Activated T-helper 2 cell treated with anti-CD3 and anti-CD28 coated beads, Interferon-gamma antibody, Interleukin-2, Interleukin-4, amounts not matched to agents 10 μg/mL and 5 μg/mL and 100 μg/mL, durations not matched to agents 14 hours and 24 hours and 36 hours (primary cell): ENCODE results near the gene LYZL1. TPM values are rescaled to one million over a fixed set of nuclear protein-coding genes. Genes with fewer than 3 reads are reported as not detected.
"Not testable (repeated sequence)": the region's sequence is repeated elsewhere in the genome, so short reads cannot be mapped to it uniquely, and the experiment has no call there.

ENCODE experiments used
- DNase-seq: peaks from one replicate; pipeline ENCODE4 v3.0.0; 2021; ENCODE audit warnings: low spot score
- H3K27ac Mint-ChIP-seq: one replicate; pipeline ENCODE4 v1.8.0; 2021; ENCODE audit warnings: mixed read lengths
- H3K27me3 Mint-ChIP-seq: one replicate; pipeline ENCODE4 v1.8.0; 2021; ENCODE audit warnings: low read depth, mixed read lengths
- H3K36me3 Mint-ChIP-seq: one replicate; pipeline ENCODE4 v1.8.0; 2021; ENCODE audit warnings: low read depth, mixed read lengths
- H3K4me1 Mint-ChIP-seq: one replicate; pipeline ENCODE4 v1.8.0; 2021; ENCODE audit warnings: low read depth, mixed read lengths
- H3K4me3 Mint-ChIP-seq: one replicate; pipeline ENCODE4 v1.8.0; 2021; ENCODE audit warnings: low read depth, mild to moderate bottlenecking, moderate library complexity, mixed read lengths
- H3K9me3 Mint-ChIP-seq: one replicate; pipeline ENCODE4 v1.8.0; 2021; ENCODE audit warnings: mixed read lengths
- intact Hi-C: fragments of 100-400 bp; cut with micrococcal nuclease; formaldehyde crosslinking; loops from one replicate; pipeline ENCODE4 v1.15.1; 2023
- total RNA-seq: library from RNA; stranded (reverse); gene quantifications from 2 replicates; pipeline ENCODE4 v1.2.3, GENCODE V29; 2022

LYZL1 gene
- total RNA-seq, 1 donor from 2014 or later, result not detected

- Mint-ChIP-seq H3K36me3 (no peaks in the 10 kb centered on the region), H3K4me3 (no peak overlapping the region), H3K9me3 (peaks cover 8% of the 10 kb centered on the region), H3K4me1 (no peaks in the 10 kb centered on the region), H3K27me3 (peaks cover 7% of the 10 kb centered on the region), H3K27ac (no peak overlapping the region)
- no peak for DNase-seq
- intact Hi-C loops, result no loop called here
These were observed 8.8 kb downstream of the LYZL1 start for GRCh38 chr10:29297678-29298077.

- Mint-ChIP-seq H3K9me3 (peaks cover 8% of the 10 kb centered on the region), H3K27me3 (peaks cover 11% of the 10 kb centered on the region), H3K4me3 (no peak overlapping the region), H3K27ac (no peak overlapping the region), H3K36me3 (no peaks in the 10 kb centered on the region), H3K4me1 (no peaks in the 10 kb centered on the region)
- no peak for DNase-seq
- intact Hi-C loops, result loop anchor here (5.0 kb wide), 1 partner anchor 639 kb away; no protein-coding TSS in a partner anchor
These were observed 12.6 kb downstream of the LYZL1 start for GRCh38 chr10:29301359-29301910.

GRCh38 chr10:29302499-29302898, 13.6 kb downstream of the LYZL1 start:
- intact Hi-C loops, result loop anchor here (5.0 kb wide), 1 partner anchor 640 kb away; no protein-coding TSS in a partner anchor
- Mint-ChIP-seq H3K27me3 (peaks cover 11% of the 10 kb centered on the region), H3K36me3 (no peaks in the 10 kb centered on the region)

GRCh38 chr10:29304264-29304994, 15.6 kb downstream of the LYZL1 start:
- DNase-seq, result no peak
- Mint-ChIP-seq H3K36me3 (no peaks in the 10 kb centered on the region), H3K27me3 (peaks cover 10% of the 10 kb centered on the region), H3K9me3 (peaks cover 8% of the 10 kb centered on the region), H3K27ac (no peak overlapping the region), H3K4me1 (no peaks in the 10 kb centered on the region), H3K4me3 (no peak overlapping the region)
- intact Hi-C loops, result loop anchor here (1.0 to 5.0 kb wide), 2 partner anchors 642 to 676 kb away; no protein-coding TSS in a partner anchor

More at GRCh38 chr10:29302499-29302898, 13.6 kb downstream of the LYZL1 start:
- no peak for DNase-seq
- H3K4me1 Mint-ChIP-seq, result no peaks in the 10 kb centered on the region
- no peak overlapping the region for H3K4me3 Mint-ChIP-seq
- H3K9me3 Mint-ChIP-seq, result peaks cover 8% of the 10 kb centered on the region
- H3K27ac Mint-ChIP-seq, result no peak overlapping the region

- no peak overlapping the region for H3K27ac Mint-ChIP-seq
- H3K27me3 Mint-ChIP-seq, result peaks cover 12% of the 10 kb centered on the region
- no peak for DNase-seq
- H3K9me3 Mint-ChIP-seq, result peaks cover 8% of the 10 kb centered on the region
- no peak overlapping the region for H3K4me3 Mint-ChIP-seq
- intact Hi-C loops, result loop anchor here (1.0 to 5.0 kb wide), 2 partner anchors 643 to 677 kb away; no protein-coding TSS in a partner anchor
- no peaks in the 10 kb centered on the region for H3K4me1 Mint-ChIP-seq
- H3K36me3 Mint-ChIP-seq, result no peaks in the 10 kb centered on the region
These were observed 16.1 kb downstream of the LYZL1 start for GRCh38 chr10:29304995-29305335.

GRCh38 chr10:29306688-29307087, 17.8 kb downstream of the LYZL1 start:
- H3K27ac Mint-ChIP-seq, result no peak overlapping the region
- peaks cover 4% of the 10 kb centered on the region for H3K9me3 Mint-ChIP-seq
- DNase-seq, result no peak
- H3K4me1 Mint-ChIP-seq, result no peaks in the 10 kb centered on the region
- intact Hi-C loops, result no loop called here
- H3K27me3 Mint-ChIP-seq, result peaks cover 15% of the 10 kb centered on the region
- no peak overlapping the region for H3K4me3 Mint-ChIP-seq
- no peaks in the 10 kb centered on the region for H3K36me3 Mint-ChIP-seq

- H3K27ac Mint-ChIP-seq, H3K4me1 Mint-ChIP-seq, intact Hi-C loops, H3K9me3 Mint-ChIP-seq, H3K36me3 Mint-ChIP-seq, H3K4me3 Mint-ChIP-seq, DNase-seq: not testable (repeated sequence)
- H3K27me3 Mint-ChIP-seq, result peaks cover 13% of the 10 kb centered on the region
These were observed 19.3 kb downstream of the LYZL1 start for GRCh38 chr10:29308142-29308541.

GRCh38 chr10:29309465-29309864, 20.6 kb downstream of the LYZL1 start:
- DNase-seq, result no peak
- intact Hi-C loops, result no loop called here
- Mint-ChIP-seq H3K36me3 (no peaks in the 10 kb centered on the region), H3K27ac (no peak overlapping the region), H3K27me3 (peaks cover 13% of the 10 kb centered on the region), H3K4me3 (no peak overlapping the region), H3K9me3 (no peaks in the 10 kb centered on the region), H3K4me1 (no peaks in the 10 kb centered on the region)

- H3K9me3 Mint-ChIP-seq, H3K27ac Mint-ChIP-seq, H3K36me3 Mint-ChIP-seq, H3K4me3 Mint-ChIP-seq, DNase-seq, H3K4me1 Mint-ChIP-seq, intact Hi-C loops: not testable (repeated sequence)
- H3K27me3 Mint-ChIP-seq, result peaks cover 12% of the 10 kb centered on the region
These were observed 21.6 kb downstream of the LYZL1 start for GRCh38 chr10:29310463-29310862.

GRCh38 chr10:29313071-29313470, 24.2 kb downstream of the LYZL1 start:
- DNase-seq, result no peak
- intact Hi-C loops, result no loop called here
- Mint-ChIP-seq H3K36me3 (no peaks in the 10 kb centered on the region), H3K27me3 (peaks cover 18% of the 10 kb centered on the region), H3K4me1 (peaks cover 1% of the 10 kb centered on the region), H3K27ac (no peak overlapping the region), H3K4me3 (no peak overlapping the region), H3K9me3 (no peaks in the 10 kb centered on the region)

GRCh38 chr10:29314726-29315125, 25.9 kb downstream of the LYZL1 start:
- Mint-ChIP-seq H3K36me3 (no peaks in the 10 kb centered on the region), H3K27ac (no peak overlapping the region), H3K27me3 (peaks cover 26% of the 10 kb centered on the region), H3K4me3 (no peak overlapping the region), H3K4me1 (peaks cover 6% of the 10 kb centered on the region), H3K9me3 (no peaks in the 10 kb centered on the region)
- intact Hi-C loops, result no loop called here
- no peak for DNase-seq

GRCh38 chr10:29315814-29316213, 26.9 kb downstream of the LYZL1 start:
- no peak for DNase-seq
- H3K27ac Mint-ChIP-seq, result no peak overlapping the region
- intact Hi-C loops, result no loop called here
- H3K27me3 Mint-ChIP-seq, result peaks cover 25% of the 10 kb centered on the region
- peaks cover 6% of the 10 kb centered on the region for H3K4me1 Mint-ChIP-seq
- no peaks in the 10 kb centered on the region for H3K36me3 Mint-ChIP-seq
- H3K4me3 Mint-ChIP-seq, result no peak overlapping the region
- H3K9me3 Mint-ChIP-seq, result no peaks in the 10 kb centered on the region

- DNase-seq, result no peak
- intact Hi-C loops, result no loop called here
These were observed 27.6 kb downstream of the LYZL1 start for GRCh38 chr10:29316308-29317026.

More at GRCh38 chr10:29316308-29317026, 27.6 kb downstream of the LYZL1 start:
- H3K27ac Mint-ChIP-seq, result no peak overlapping the region
- H3K9me3 Mint-ChIP-seq, result no peaks in the 10 kb centered on the region
- no peaks in the 10 kb centered on the region for H3K36me3 Mint-ChIP-seq
- peaks cover 6% of the 10 kb centered on the region for H3K4me1 Mint-ChIP-seq
- H3K27me3 Mint-ChIP-seq, result peaks cover 26% of the 10 kb centered on the region
- H3K4me3 Mint-ChIP-seq, result no peak overlapping the region
